Panc1 (cell line): ENCODE measurements around the gene GDPD5. TPM values are rescaled to one million over a fixed set of nuclear protein-coding genes. Genes with fewer than 3 reads are reported as not detected.

ENCODE experiments used
- ATAC-seq: fragments of 200-7000 bp; cut with Tn5 transposase; 2 replicates; pipeline ENCODE4 v1.9.1; 2020; ENCODE audit warnings: mild to moderate bottlenecking, moderate library complexity
- BruUV-seq: library from RNA; stranded (reverse); fragments of 400-500 nt; replicated peaks from 2 replicates; lab custom pipeline; 2021; lab: Mats Ljungman, UMichigan
- CTCF ChIA-PET: fragments of 300-600 bp; sonication (Branson Sonifier 250); formaldehyde crosslinking; loops from one replicate; lab custom pipeline; 2022; ENCODE audit warnings: antibody characterized with exemption; lab: Charles Lee
- POLR2A ChIA-PET: fragments of 300-600 bp; sonication (Branson Sonifier 250); formaldehyde crosslinking; loops from one replicate; lab custom pipeline; 2022; ENCODE audit warnings: antibody characterized with exemption; lab: Charles Lee
- DNase-seq: peaks from one replicate; pipeline ENCODE4 v3.0.0-alpha.2; 2010; ENCODE audit warnings: low read depth, low spot score
- H3K27ac ChIP-seq: 2 replicates; pipeline ENCODE4 v1.5.1; 2011; ENCODE audit warnings: mild to moderate bottlenecking, low read length, inconsistent platforms
- H3K27me3 ChIP-seq: fragments of 200-500 bp; sonication (Bioruptor generic); 2 replicates; pipeline ENCODE4 v1.6.0; 2014; ENCODE audit warnings: low read length, inconsistent platforms; ENCODE audit not compliant: control insufficient read depth, insufficient read depth
- H3K36me3 ChIP-seq: fragments of 200-500 bp; sonication (Bioruptor generic); 2 replicates; pipeline ENCODE4 v1.5.1; 2014; ENCODE audit warnings: inconsistent platforms, mild to moderate bottlenecking, low read length, moderate library complexity; ENCODE audit not compliant: control insufficient read depth, insufficient read depth
- H3K4me1 ChIP-seq: 2 replicates; pipeline ENCODE4 v1.5.1; 2011; ENCODE audit warnings: inconsistent platforms, mild to moderate bottlenecking, low read length, moderate library complexity; ENCODE audit not compliant: control insufficient read depth, insufficient read depth
- H3K4me3 ChIP-seq, 2 experiments: 2 replicates each; pipeline ENCODE4 v1.5.1; 2011 to 2012; ENCODE audit warnings: low read depth in 2 of 2, low read length in 2 of 2, mild to moderate bottlenecking in 2 of 2, inconsistent platforms in 1 of 2, moderate library complexity in 1 of 2
- H3K9me3 ChIP-seq: fragments of 200-500 bp; sonication (Bioruptor generic); 2 replicates; pipeline ENCODE4 v1.5.1; 2014; ENCODE audit warnings: low read depth, mild to moderate bottlenecking, inconsistent platforms, low read length, moderate library complexity; ENCODE audit not compliant: control insufficient read depth, insufficient read depth
- POLR2AphosphoS5 ChIP-seq: IDR thresholded peaks from 2 replicates; pipeline ENCODE4 v1.6.1; 2012; ENCODE audit warnings: mild to moderate bottlenecking, low read depth, low read length, moderate library complexity
- SIN3A ChIP-seq: IDR thresholded peaks from 2 replicates; pipeline ENCODE4 v1.6.1; 2012; ENCODE audit warnings: low read depth, mild to moderate bottlenecking, low read length, moderate library complexity, borderline replicate concordance; ENCODE audit not compliant: insufficient read depth
- TCF7L2 ChIP-seq: IDR thresholded peaks from 2 replicates; pipeline ENCODE4 v1.6.1; 2011; ENCODE audit warnings: mild to moderate bottlenecking, low read depth, low read length, inconsistent platforms
- in situ Hi-C: cut with HindIII; loops from 2 replicates; pipeline ENCODE4 v1.10.0; 2016; ENCODE audit warnings: low sequenced_read_pairs, low pct_unique_long_range_greater_than_20kb
- intact Hi-C: fragments of 100-400 bp; cut with micrococcal nuclease; formaldehyde crosslinking; loops from one replicate; pipeline ENCODE4 v1.10.0; 2022; ENCODE audit not compliant: unreplicated experiment
- total RNA-seq: library from RNA; stranded (reverse); gene quantifications from one replicate; pipeline ENCODE4 v1.2.1, GENCODE V29; 2021; ENCODE audit not compliant: unreplicated experiment
- TF ChIP-seq, protein P1 (sequence below), 2 experiments: IDR thresholded peaks; 2 replicates each; pipeline ENCODE4 v1.6.1; 2011 to 2012; ENCODE audit warnings: low read depth in 2 of 2, control low read depth in 1 of 2, low read length in 1 of 2, mild to moderate bottlenecking in 1 of 2, moderate library complexity in 1 of 2; ENCODE audit not compliant: insufficient read depth in 1 of 2
- TF ChIP-seq, protein P2 (sequence below): fragments of 450-650 bp; IDR thresholded peaks from 2 replicates; pipeline ENCODE4 v1.5.1; 2017; ENCODE audit warnings: mild to moderate bottlenecking

Gene GDPD5
- total RNA-seq, 1 experiment from 2014 or later = 6.0 TPM

DNA sequence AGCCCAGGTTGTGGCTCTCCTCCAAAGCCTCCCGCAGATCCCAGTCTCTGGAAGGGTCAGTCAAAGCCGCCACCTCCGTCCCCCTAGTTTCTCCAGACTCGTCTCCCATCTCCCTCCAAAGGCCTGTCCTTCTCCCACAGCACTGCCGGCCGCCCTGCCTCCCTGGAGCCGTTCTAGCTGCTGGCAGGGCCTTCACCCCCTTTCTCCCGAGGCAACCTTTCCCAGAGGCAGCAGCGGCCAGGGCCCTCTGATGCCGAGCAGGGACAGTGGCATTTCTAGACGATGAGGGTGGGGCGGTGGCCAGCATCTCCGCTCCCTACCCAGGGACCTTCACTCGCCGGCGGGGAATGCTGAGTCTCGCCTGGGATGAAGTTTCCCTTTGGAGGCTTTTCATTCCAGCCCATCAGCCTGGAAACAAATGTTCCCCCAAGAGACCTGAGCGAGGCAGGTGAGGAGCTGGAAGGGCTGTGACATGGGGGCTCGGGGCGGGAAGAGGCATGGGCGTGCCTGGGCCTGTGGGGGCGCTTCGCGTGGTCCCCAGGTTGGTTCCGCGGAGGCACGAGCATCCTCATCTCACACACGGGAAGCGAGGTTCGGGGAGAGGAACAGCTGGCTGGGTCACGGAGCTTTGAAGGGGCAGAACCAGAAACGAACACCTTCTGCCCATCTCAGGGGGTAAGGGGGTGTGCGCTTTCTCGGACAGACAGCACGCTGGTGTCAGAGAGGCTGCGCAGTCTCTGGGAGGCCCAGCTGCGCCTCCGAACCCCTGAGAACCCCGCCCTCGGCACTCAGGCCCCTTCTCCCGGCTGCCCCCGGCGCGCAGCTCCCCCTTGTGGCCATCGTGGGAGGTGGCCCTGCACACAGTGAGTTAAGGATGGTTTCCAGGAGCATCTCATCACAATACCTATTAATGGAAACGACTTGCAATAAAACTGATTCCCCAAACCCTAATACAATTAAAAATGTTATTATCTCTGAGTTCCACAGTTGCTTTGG lies 74.6 kb downstream of the GDPD5 start:
- 0 out of 2 replicates have a peak, but pooled peaks have one; percentile 49 for ATAC-seq
- POLR2A ChIA-PET = no interaction called here
- in situ Hi-C loops = no loop called here

DNA sequence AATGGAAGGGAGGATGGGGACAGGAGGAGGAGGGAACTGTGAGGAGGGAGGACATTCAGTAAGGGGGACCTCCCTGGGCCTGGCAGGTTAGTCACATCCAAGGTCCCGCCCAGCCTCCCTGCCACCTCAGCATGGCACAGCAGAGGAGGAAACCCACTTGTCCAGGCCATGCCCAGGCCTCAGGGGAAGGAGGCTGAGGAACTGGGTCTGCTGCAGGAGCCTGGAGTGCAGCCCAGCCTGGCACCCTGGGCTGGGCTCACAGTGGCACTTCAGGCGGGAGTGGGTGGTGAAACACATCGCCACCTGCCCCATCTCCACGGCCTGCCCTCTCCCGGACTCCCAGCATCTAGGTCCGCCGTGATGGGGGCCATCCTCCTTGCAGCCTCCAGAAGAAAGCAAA lies 75.5 kb downstream of the GDPD5 start:
- Histone ChIP-seq H3K27ac (no peak overlapping the region), H3K9me3 (no peaks in the 10 kb centered on the region), H3K36me3 (no peaks in the 10 kb centered on the region), H3K27me3 (0 out of 2 replicates have a peak, but pooled peaks cover 3% of the 10 kb centered on the region), H3K4me3 (no peak overlapping the region), H3K4me1 (no peaks in the 10 kb centered on the region)
- TF ChIP-seq, protein P1, sequence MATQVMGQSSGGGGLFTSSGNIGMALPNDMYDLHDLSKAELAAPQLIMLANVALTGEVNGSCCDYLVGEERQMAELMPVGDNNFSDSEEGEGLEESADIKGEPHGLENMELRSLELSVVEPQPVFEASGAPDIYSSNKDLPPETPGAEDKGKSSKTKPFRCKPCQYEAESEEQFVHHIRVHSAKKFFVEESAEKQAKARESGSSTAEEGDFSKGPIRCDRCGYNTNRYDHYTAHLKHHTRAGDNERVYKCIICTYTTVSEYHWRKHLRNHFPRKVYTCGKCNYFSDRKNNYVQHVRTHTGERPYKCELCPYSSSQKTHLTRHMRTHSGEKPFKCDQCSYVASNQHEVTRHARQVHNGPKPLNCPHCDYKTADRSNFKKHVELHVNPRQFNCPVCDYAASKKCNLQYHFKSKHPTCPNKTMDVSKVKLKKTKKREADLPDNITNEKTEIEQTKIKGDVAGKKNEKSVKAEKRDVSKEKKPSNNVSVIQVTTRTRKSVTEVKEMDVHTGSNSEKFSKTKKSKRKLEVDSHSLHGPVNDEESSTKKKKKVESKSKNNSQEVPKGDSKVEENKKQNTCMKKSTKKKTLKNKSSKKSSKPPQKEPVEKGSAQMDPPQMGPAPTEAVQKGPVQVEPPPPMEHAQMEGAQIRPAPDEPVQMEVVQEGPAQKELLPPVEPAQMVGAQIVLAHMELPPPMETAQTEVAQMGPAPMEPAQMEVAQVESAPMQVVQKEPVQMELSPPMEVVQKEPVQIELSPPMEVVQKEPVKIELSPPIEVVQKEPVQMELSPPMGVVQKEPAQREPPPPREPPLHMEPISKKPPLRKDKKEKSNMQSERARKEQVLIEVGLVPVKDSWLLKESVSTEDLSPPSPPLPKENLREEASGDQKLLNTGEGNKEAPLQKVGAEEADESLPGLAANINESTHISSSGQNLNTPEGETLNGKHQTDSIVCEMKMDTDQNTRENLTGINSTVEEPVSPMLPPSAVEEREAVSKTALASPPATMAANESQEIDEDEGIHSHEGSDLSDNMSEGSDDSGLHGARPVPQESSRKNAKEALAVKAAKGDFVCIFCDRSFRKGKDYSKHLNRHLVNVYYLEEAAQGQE (IDR thresholded peaks at IDR 0.05; ENCODE audit: insufficient read depth in 1 of 2, low read depth in 2 of 2, low read length in 1 of 2) = no peak
- TF ChIP-seq, protein P2, sequence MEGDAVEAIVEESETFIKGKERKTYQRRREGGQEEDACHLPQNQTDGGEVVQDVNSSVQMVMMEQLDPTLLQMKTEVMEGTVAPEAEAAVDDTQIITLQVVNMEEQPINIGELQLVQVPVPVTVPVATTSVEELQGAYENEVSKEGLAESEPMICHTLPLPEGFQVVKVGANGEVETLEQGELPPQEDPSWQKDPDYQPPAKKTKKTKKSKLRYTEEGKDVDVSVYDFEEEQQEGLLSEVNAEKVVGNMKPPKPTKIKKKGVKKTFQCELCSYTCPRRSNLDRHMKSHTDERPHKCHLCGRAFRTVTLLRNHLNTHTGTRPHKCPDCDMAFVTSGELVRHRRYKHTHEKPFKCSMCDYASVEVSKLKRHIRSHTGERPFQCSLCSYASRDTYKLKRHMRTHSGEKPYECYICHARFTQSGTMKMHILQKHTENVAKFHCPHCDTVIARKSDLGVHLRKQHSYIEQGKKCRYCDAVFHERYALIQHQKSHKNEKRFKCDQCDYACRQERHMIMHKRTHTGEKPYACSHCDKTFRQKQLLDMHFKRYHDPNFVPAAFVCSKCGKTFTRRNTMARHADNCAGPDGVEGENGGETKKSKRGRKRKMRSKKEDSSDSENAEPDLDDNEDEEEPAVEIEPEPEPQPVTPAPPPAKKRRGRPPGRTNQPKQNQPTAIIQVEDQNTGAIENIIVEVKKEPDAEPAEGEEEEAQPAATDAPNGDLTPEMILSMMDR = no peak
- TF ChIP-seq TCF7L2 (no peak), POLR2AphosphoS5 (no peak), SIN3A (no peak)
- in situ Hi-C loops = no loop called here
- BruUV-seq = no TSS peak
- ChIA-PET CTCF (no interaction called here), POLR2A (no interaction called here)
- ATAC-seq (no peak), DNase-seq (no peak)
- intact Hi-C loops = no loop called here

More for the DNA sequence above, 74.6 kb downstream of the GDPD5 start:
- CTCF ChIA-PET = interaction anchor here (0.6 to 0.7 kb wide), 3 partner anchors 11 to 59 kb away, joined by 3 read pairs; no protein-coding TSS in a partner anchor
- DNase-seq = no peak
- intact Hi-C loops = no loop called here
- BruUV-seq = no TSS peak
- H3K4me1 ChIP-seq = no peaks in the 10 kb centered on the region
- H3K27me3 ChIP-seq = 0 out of 2 replicates have a peak, but pooled peaks cover 3% of the 10 kb centered on the region
- TF ChIP-seq, protein P1 (IDR thresholded peaks at IDR 0.05; ENCODE audit: insufficient read depth in 1 of 2, low read depth in 2 of 2, low read length in 1 of 2) = no peak
- TF ChIP-seq, protein P2 = peak; percentile 95
- H3K9me3 ChIP-seq = no peaks in the 10 kb centered on the region
- no peaks in the 10 kb centered on the region for H3K36me3 ChIP-seq
- H3K27ac ChIP-seq = no peak overlapping the region
- H3K4me3 ChIP-seq = no peak overlapping the region
